ENCODE data around the gene EYA3.

- TF ChIP-seq GATA2 (IDR thresholded peaks at IDR 0.05; ENCODE audit: insufficient read depth, insufficient read length, low read depth, low read length) (no peak), CTCF (IDR thresholded peaks at IDR 0.05; ENCODE audit: extremely low read depth in 1 of 2, insufficient read depth in 1 of 2, low read depth in 1 of 2, low read length in 2 of 2) (no peak), POLR2AphosphoS5 (IDR thresholded peaks at IDR 0.05; ENCODE audit: insufficient read depth, low read depth, low read length) (no peak)
These were observed 3.3 kb downstream of the EYA3 start for GRCh38 chr1:28085129-28085528.

Measured in endothelial cell of umbilical vein (primary cell).